HPDE6-E6E7 (cell line): ENCODE data around the gene SNCB.

Experiments
- DNase-seq: peaks from one replicate; pipeline ENCODE4 v3.0.0; 2011; ENCODE audit warnings: missing footprints; ENCODE audit errors: extremely low spot score

SNCB gene

GRCh38 chr5:176575066-176575465 lies 55.3 kb downstream of the SNCB start:
- DNase-seq = no peak

GRCh38 chr5:176574297-176574591 lies 56.1 kb downstream of the SNCB start:
- DNase-seq = no peak

- DNase-seq = peak; percentile 34
These were observed 56.6 kb downstream of the SNCB start for GRCh38 chr5:176573564-176574296.
